GM12878 (cell line): Measurements from ENCODE around the gene DOK1. TPM values are rescaled to one million over a fixed set of nuclear protein-coding genes. Genes with fewer than 3 reads are reported as not detected.

Experiments used
- ATF7 ChIP-seq: fragments of 450-650 bp; IDR thresholded peaks from 2 replicates; pipeline ENCODE4 v1.6.1; 2016; ENCODE audit warnings: low read depth, mild to moderate bottlenecking
- BACH1 ChIP-seq: fragments of 450-650 bp; IDR thresholded peaks from 2 replicates; pipeline ENCODE4 v1.6.1; 2017; ENCODE audit warnings: mild to moderate bottlenecking, borderline replicate concordance
- BRCA1 ChIP-seq: IDR thresholded peaks from 2 replicates; pipeline ENCODE4 v1.6.1; 2011; ENCODE audit warnings: low read depth, low read length, improper control_type of control experiment
- CBFB ChIP-seq: IDR thresholded peaks from 2 replicates; pipeline ENCODE4 v1.6.1; 2016; ENCODE audit warnings: antibody characterized with exemption, low read depth
- CEBPB ChIP-seq, 2 experiments: fragments of 150-350 bp in 1 of 2; IDR thresholded peaks; 2 replicates each; pipeline ENCODE4 v1.6.1; 2012 to 2014; ENCODE audit warnings: low read depth in 2 of 2, low read length in 2 of 2, borderline replicate concordance in 1 of 2, inconsistent platforms in 1 of 2
- FOXK2 ChIP-seq: fragments of 450-650 bp; IDR thresholded peaks from 2 replicates; pipeline ENCODE4 v1.6.1; 2017; ENCODE audit warnings: mild to moderate bottlenecking, moderate library complexity
- HCFC1 ChIP-seq: fragments of 150-350 bp; IDR thresholded peaks from 2 replicates; pipeline ENCODE4 v1.6.1; 2014; ENCODE audit warnings: low read length
- IKZF1 ChIP-seq: fragments of 450-650 bp; conservative IDR thresholded peaks from 2 replicates; pipeline ENCODE4 v1.6.1; 2017; ENCODE audit warnings: antibody characterized with exemption, mild to moderate bottlenecking
- MEF2A ChIP-seq: IDR thresholded peaks from 2 replicates; pipeline ENCODE4 v1.6.1; 2011; ENCODE audit warnings: low read depth, mild to moderate bottlenecking, low read length, moderate library complexity; ENCODE audit not compliant: insufficient read depth
- MTA2 ChIP-seq: fragments of 450-650 bp; IDR thresholded peaks from 2 replicates; pipeline ENCODE4 v1.6.1; 2016; ENCODE audit warnings: low read depth, mild to moderate bottlenecking, moderate library complexity
- NFYB ChIP-seq: IDR thresholded peaks from 2 replicates; pipeline ENCODE4 v1.6.1; 2011; ENCODE audit warnings: low read depth, mild to moderate bottlenecking, low read length, improper control_type of control experiment, moderate library complexity; ENCODE audit not compliant: insufficient read depth
- NR2C1 ChIP-seq: fragments of 450-650 bp; IDR thresholded peaks from 2 replicates; pipeline ENCODE4 v1.6.1; 2017; ENCODE audit warnings: antibody characterized with exemption, mild to moderate bottlenecking, moderate library complexity
- NR2F1 ChIP-seq: fragments of 450-650 bp; conservative IDR thresholded peaks from 2 replicates; pipeline ENCODE4 v1.6.1; 2017; ENCODE audit warnings: mild to moderate bottlenecking
- RAD51 ChIP-seq: fragments of 450-650 bp; IDR thresholded peaks from 2 replicates; pipeline ENCODE4 v1.6.1; 2016; ENCODE audit warnings: moderate library complexity, mild to moderate bottlenecking, inconsistent platforms
- RCOR1 ChIP-seq: conservative IDR thresholded peaks from 2 replicates; pipeline ENCODE4 v1.6.1; 2012; ENCODE audit warnings: low read depth, low read length, improper control_type of control experiment
- SMAD5 ChIP-seq: IDR thresholded peaks from 2 replicates; pipeline ENCODE4 v1.6.1; 2016; ENCODE audit warnings: antibody characterized with exemption, low read depth
- SMC3 ChIP-seq: IDR thresholded peaks from 2 replicates; pipeline ENCODE4 v1.6.1; 2011; ENCODE audit warnings: low read length, improper control_type of control experiment, borderline replicate concordance
- SREBF2 ChIP-seq: IDR thresholded peaks from 2 replicates; pipeline ENCODE4 v1.6.1; 2012; ENCODE audit warnings: mild to moderate bottlenecking, low read length
- STAT3 ChIP-seq: IDR thresholded peaks from 2 replicates; pipeline ENCODE4 v1.6.1; 2011; ENCODE audit warnings: low read depth, low read length, improper control_type of control experiment
- SUPT20H ChIP-seq: IDR thresholded peaks from 2 replicates; pipeline ENCODE4 v1.6.1; 2011; ENCODE audit warnings: low read depth, mild to moderate bottlenecking, low read length, moderate library complexity, borderline replicate concordance; ENCODE audit not compliant: control insufficient read depth
- ZBED1 ChIP-seq: IDR thresholded peaks from 2 replicates; pipeline ENCODE4 v1.6.1; 2016; ENCODE audit warnings: borderline replicate concordance
- polyA plus RNA-seq, 11 experiments: library from polyadenylated mRNA; depleted of rRNA in 4 of 11; unstranded in 6 of 11; stranded (reverse) in 5 of 11; fragments of >200 nt; fragmentation: Nextera tagmentation in 4 of 11; fragmentation: Illumina TruSeq in 1 of 11; extraction: Ambion mirVana in 4 of 11; extraction: Trizol in 1 of 11; gene quantifications; 1 replicate in 1 of 11; 2 replicates in 10 of 11; pipeline versions ENCODE4 v1.2.1 to v1.2.3, GENCODE V29; 2011 to 2016; ENCODE audit warnings: inconsistent platforms in 2 of 11, missing spikeins in 2 of 11, low read depth in 1 of 11
- total RNA-seq, 4 experiments: library from RNA; depleted of rRNA in 3 of 4; stranded (reverse); fragments of >200 nt in 3 of 4; fragmentation: Illumina TruSeq in 1 of 4; extraction: Trizol in 1 of 4; gene quantifications; 2 replicates each; pipeline versions ENCODE4 v1.2.1 to v1.2.3, GENCODE V29; 2013 to 2021
- TF ChIP-seq, protein P1 (sequence below): IDR thresholded peaks from 2 replicates; pipeline ENCODE4 v1.6.1; 2012; ENCODE audit warnings: low read depth, low read length, improper control_type of control experiment
- TF ChIP-seq, protein P2 (sequence below): fragments of 150-350 bp; IDR thresholded peaks from 2 replicates; pipeline ENCODE4 v1.6.1; 2016; ENCODE audit warnings: low read depth, low read length
- TF ChIP-seq, protein P3 (sequence below): fragments of 450-650 bp; IDR thresholded peaks from 2 replicates; pipeline ENCODE4 v1.6.1; 2016; ENCODE audit warnings: mild to moderate bottlenecking
- TF ChIP-seq, protein P4 (sequence below): IDR thresholded peaks from 2 replicates; pipeline ENCODE4 v1.6.1; 2011; ENCODE audit warnings: mild to moderate bottlenecking, low read depth, low read length, moderate library complexity; ENCODE audit not compliant: insufficient replicate concordance

DOK1 gene
- total and polyA plus RNA-seq, 10 of the 15 experiments (the other 5 are each of a cell fraction or from before 2014, with no cell fraction given), result 1.4 to 104 (median 59.7) TPM

DNA sequence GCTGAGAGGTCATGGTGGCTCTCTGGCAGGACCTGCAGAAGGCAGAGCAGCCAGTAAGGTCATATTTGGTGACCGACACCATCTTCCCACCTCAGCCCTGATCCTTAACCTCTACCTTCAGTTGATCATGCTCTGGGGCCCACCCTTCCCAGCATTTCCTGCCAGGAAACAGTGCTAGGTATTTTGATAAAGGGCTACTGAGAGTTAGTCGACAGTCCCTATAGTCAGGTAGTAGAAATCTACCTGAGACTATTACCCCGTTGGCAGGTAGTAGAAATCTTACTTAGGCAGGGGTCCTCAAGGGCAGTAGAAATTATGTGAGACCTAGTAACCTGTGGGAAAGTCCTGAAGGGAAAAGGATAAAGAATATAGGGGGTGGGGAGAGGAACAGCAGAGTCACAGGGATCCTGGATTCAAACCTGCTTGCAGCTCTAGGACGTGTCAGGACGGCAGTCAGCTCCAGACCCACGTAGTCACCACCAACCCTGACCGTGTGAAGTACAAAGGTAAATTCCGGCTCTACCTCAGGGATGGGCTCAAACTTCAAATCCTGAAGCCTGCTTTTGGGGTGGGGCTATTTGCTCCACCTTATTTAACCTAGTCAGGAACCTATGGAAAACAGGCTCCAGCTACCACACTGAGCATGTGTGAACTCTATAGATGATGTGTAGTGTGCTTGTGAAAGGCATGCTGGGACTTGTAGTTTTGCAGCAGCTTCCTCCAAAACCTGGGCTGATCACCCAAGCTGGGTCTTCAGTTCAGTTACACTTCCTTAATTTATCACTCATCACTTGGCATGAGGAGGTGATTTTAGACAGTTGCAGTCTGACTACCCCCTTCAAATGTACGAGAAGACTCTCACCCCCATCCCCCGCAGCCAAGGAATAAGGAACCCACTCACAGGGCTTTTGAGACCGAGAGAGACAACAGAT lies 28.5 kb upstream of the DOK1 start, which contains the start of gene DQX1 (continued):
- TF ChIP-seq MEF2A (no peak), NR2F1 (no peak), SREBF2 (no peak), MTA2 (no peak), RAD51 (no peak), CEBPB (IDR thresholded peaks at IDR 0.05; ENCODE audit: borderline replicate concordance in 1 of 2, low read depth in 2 of 2, low read length in 2 of 2) (no peak), ZBED1 (no peak), NR2C1 (peak; percentile 69), CBFB (no peak), BACH1 (no peak), RCOR1 (no peak), STAT3 (no peak), BRCA1 (no peak), SMAD5 (peak; percentile 35; the same call in 1 of the 2 replicates), ATF7 (peak; percentile 63), FOXK2 (no peak), HCFC1 (peak; percentile 82), SMC3 (no peak), NFYB (no peak), IKZF1 (no peak; the same call in 1 of the 2 replicates), SUPT20H (no peak)
- TF ChIP-seq, protein P1, sequence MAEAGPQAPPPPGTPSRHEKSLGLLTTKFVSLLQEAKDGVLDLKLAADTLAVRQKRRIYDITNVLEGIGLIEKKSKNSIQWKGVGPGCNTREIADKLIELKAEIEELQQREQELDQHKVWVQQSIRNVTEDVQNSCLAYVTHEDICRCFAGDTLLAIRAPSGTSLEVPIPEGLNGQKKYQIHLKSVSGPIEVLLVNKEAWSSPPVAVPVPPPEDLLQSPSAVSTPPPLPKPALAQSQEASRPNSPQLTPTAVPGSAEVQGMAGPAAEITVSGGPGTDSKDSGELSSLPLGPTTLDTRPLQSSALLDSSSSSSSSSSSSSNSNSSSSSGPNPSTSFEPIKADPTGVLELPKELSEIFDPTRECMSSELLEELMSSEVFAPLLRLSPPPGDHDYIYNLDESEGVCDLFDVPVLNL, result no peak
- TF ChIP-seq, protein P2, sequence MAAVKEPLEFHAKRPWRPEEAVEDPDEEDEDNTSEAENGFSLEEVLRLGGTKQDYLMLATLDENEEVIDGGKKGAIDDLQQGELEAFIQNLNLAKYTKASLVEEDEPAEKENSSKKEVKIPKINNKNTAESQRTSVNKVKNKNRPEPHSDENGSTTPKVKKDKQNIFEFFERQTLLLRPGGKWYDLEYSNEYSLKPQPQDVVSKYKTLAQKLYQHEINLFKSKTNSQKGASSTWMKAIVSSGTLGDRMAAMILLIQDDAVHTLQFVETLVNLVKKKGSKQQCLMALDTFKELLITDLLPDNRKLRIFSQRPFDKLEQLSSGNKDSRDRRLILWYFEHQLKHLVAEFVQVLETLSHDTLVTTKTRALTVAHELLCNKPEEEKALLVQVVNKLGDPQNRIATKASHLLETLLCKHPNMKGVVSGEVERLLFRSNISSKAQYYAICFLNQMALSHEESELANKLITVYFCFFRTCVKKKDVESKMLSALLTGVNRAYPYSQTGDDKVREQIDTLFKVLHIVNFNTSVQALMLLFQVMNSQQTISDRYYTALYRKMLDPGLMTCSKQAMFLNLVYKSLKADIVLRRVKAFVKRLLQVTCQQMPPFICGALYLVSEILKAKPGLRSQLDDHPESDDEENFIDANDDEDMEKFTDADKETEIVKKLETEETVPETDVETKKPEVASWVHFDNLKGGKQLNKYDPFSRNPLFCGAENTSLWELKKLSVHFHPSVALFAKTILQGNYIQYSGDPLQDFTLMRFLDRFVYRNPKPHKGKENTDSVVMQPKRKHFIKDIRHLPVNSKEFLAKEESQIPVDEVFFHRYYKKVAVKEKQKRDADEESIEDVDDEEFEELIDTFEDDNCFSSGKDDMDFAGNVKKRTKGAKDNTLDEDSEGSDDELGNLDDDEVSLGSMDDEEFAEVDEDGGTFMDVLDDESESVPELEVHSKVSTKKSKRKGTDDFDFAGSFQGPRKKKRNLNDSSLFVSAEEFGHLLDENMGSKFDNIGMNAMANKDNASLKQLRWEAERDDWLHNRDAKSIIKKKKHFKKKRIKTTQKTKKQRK, result no peak
- TF ChIP-seq, protein P3, sequence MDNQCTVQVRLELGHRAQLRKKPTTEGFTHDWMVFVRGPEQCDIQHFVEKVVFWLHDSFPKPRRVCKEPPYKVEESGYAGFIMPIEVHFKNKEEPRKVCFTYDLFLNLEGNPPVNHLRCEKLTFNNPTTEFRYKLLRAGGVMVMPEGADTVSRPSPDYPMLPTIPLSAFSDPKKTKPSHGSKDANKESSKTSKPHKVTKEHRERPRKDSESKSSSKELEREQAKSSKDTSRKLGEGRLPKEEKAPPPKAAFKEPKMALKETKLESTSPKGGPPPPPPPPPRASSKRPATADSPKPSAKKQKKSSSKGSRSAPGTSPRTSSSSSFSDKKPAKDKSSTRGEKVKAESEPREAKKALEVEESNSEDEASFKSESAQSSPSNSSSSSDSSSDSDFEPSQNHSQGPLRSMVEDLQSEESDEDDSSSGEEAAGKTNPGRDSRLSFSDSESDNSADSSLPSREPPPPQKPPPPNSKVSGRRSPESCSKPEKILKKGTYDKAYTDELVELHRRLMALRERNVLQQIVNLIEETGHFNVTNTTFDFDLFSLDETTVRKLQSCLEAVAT, result no peak
- TF ChIP-seq, protein P4, sequence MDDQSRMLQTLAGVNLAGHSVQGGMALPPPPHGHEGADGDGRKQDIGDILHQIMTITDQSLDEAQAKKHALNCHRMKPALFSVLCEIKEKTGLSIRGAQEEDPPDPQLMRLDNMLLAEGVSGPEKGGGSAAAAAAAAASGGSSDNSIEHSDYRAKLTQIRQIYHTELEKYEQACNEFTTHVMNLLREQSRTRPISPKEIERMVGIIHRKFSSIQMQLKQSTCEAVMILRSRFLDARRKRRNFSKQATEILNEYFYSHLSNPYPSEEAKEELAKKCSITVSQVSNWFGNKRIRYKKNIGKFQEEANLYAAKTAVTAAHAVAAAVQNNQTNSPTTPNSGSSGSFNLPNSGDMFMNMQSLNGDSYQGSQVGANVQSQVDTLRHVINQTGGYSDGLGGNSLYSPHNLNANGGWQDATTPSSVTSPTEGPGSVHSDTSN, result no peak
